GM19395 (cell line): Measurements from ENCODE around the gene GADD45G.

Source experiments
- ATAC-seq: cut with Tn5 transposase; IDR thresholded peaks from one replicate; pipeline ENCODE4 v1.9.1; 2021; ENCODE audit warnings: mild to moderate bottlenecking, moderate library complexity; ENCODE audit not compliant: unreplicated experiment

The GADD45G gene

DNA sequence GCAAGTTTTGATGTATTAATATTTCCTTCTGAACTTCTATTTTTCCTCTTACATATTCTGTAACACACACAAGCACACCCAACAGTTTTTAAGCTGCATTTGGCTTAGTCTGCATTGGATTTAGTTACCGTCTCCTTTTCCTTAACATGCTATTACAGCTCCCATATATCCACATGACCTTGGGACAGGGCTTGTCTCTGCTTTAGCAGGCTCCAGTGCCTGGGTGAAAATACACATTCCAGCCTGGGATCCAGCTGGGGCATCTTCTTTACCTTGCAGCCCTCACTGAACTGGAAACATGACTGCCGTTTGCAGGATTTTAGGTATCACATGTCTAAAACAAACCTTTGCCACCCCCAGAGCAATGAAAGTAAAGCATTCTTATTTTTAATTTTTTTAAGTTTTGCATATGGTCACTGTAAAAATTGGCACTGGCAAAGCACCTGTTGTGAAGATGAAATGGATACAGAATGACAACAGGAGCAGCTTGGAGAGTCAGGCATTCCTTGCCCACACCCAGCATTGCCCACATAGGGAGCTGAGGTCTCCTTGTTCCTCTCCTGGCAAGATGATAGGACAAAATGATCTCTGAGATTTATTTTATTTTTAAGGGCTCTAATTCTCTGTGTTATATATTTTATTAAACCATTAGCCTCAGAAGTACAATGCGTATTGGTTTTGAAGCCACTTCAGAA, 4.0 kb downstream of the GADD45G start:
- ATAC-seq, result no peak

GRCh38 chr9:89609426-89610006, 4.7 kb downstream of the GADD45G start:
- no peak for ATAC-seq

- no peak for ATAC-seq
These were observed 5.6 kb downstream of the GADD45G start for GRCh38 chr9:89610391-89610925.

DNA sequence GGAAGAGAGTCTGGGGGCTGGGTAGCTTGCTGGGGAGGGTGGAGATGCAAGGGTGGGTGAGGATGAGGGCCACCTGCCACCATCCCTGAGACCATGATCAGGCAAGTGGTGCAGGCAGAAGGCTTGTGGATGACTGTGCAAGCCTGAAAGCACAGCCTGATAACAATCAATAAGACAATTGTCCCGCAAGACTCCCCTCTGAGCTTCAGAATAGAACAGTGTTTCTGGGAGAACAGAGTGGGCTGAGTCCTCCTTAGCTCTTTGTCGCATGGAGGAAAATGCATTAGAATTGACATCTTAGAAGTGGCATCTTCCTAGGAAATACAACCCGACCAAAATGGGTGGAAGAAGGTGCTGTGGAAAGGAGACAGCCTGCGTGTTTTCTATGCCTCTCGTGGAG, 6.6 kb downstream of the GADD45G start:
- ATAC-seq, result no peak

DNA sequence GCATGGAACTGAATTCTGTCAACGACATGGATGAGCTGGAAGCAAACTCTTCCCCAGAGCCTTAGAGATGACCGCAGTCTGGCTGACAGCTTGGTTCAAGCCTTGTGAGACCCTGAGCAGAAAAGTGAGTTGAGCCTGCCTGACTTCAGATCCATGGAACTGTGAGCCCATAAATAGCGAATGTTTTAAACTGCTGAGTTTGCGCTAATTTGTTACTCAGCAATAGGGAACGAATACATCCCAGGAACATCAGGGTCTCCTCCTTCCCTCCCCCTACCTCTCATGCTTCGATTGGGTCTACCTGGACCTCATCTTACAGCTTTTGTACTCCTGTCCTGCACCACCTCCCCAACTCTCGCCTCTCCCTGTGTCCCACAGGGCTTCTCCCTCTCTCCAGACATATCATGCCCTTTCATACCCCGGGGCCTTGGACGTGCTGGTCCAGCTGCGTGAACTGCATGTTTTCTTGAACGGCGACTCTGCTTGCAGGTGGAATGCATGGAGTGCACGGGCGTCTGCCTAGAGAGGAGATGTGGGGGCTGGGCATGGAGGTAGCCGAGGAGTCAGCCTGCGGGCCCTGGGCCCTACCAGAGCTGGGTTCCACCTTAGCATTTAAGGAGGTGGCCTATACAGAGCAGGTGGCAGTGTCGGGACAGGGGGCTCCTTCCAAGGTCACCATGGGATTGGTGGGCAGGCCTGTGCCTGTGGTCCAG, 7.9 kb downstream of the GADD45G start:
- ATAC-seq, result no peak

DNA sequence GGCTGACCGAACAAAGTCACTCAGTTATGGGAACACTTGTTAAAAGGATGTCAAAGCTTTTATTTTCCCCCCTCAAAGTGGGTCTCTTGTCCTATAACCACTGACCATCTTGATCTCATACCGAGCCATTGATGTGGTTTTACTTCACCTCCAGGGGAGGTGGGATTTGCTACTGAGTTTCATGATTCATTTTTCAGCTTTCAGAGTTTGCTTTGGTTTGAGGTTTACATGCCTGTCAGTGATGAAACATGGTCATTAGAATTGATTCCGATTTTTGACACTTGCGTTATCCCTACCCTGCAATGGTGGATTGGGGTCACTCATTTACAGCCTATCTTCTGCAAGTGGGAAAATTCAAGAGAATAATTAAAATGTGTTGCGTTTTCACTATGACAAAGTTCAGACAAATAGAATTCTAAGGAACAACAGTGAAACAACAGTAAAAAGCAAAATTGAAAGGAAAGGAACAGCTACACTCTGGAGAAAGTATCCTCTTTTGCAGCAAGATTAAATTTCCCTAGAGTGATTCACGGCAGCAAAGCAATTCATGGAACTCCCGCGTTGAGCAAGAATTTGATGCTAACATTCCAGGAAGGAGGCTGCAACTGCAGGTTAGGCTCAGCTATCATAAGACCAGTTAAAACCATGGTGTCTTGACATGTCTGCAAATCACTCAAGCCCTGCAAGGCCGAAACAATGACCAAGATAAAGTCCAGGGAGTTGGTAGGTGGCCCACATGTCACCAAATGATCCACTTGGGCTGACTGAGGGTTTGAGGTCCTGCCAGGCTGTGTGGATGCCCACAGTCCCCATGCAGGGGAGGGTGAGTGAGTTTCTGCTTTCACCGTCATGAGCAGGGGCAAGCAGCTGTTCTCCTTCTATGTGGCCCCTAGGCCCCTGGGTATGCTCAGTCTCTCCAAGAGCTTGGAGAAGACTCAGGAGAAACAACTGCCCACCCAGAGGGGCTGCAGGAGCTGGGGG, 9.4 kb downstream of the GADD45G start:
- ATAC-seq, result no peak

DNA sequence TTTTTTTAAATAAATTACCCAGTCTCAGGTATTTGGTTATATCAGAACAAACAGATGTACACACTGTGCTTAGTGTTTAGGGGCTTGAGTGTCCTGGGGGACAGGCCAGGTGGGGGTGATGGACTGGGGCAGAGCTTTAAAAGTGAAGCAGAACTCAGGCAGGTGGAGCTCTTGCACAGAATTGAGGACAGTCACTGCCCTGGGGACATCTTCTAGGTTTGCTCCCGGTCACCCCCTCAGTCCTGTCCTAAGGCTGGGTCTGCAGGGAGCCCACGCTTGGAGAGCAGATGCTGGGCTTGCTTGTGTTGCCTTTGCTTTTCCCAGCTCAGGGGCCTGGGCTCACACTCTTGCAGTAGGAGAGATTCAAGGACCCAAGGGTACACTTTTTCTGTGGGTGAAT, 10.8 kb downstream of the GADD45G start:
- no peak for ATAC-seq

DNA sequence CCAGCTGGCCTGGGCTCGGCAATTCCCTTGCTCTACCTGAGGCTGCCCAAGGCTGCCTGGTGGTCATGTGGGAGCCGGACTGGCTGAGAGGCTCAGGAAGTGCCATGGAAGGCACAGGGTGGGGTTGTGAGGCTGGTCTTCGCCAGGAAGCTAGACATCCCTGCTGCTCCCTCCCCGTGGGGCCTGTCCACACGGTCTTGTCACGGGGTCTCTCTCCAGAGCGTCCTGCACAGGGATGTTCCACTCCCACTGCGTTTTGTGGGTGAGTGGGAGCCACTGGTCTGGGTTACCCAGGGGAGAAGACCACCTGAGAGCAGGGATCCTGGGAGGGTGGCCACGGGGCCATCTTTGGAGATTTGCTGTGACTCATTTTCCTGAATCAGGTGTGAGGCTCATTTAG, 11.6 kb downstream of the GADD45G start:
- no peak for ATAC-seq

DNA sequence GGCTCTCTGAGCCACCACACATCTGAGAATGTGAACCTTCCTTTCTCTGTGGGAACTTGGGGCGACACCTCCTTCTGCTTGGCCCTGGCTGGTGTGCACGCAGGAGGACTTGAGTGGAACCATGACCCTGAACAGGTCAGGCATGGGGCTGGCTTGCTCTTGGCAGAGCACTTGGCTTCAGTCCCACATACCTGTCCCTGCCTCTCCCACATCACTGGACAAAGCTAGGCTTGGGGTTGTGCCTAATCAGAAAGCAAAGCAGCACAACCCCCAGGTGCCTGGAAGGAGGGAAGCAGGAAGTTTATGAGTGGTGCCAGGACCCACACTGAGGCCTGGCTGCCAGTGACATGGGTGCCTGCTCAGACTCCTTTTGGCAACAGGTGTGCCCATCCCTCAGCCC, 13.2 kb downstream of the GADD45G start:
- no peak for ATAC-seq

DNA sequence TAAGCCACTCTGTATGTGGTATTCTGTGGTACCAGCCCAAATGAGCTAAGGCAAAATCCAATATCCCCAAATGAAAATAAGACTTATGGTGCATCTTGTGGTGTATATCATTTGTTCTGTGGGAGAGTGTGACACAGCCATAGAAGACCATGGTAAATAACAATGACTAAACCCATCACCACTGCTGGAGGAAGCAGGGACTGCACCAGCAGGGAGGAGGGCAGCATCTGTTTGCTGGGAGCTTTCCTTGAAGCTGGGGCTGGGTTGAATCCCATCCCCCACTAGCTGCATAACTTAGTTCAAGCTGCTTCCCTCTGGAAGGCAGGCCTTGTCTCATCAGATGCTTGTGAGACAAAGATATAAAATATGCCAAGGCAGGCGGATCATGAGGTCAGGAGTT, 14.2 kb downstream of the GADD45G start:
- ATAC-seq, result no peak

DNA sequence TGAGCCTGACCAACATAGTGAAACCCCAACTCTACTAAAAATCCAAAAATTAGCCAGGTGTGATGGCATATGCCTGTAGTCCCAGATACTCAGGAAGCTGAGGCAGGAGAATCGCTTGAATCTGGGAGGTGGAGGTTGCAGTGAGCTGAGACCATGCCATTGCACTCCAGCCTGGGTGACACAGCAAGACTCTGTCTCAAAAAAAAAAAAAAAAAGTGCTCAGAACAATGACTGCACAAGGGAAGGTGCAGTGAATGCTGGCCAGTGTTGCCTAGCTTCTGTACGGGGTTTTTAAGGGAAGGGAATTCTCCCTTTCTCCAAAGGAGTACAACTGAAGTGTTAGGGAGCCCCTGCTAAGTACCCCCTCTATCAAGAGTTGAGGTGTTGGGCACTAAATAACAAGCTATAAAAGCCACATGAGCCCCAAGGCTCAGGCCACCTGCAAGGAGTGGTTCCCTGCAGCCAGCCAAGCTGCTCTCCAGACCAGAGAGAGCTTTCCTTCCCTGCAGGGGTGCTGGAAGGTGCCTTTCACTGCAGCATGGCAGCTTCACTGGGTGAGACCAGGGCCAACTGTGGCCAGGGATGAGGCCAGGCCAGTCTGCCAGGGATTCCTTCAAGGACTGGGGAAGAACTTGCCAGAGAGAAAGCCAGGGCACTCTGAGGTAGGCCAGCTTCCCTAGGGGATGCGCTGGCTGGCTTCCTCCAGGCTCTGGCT, 14.8 kb downstream of the GADD45G start:
- ATAC-seq, result no peak

GRCh38 chr9:89621031-89621430, 16.2 kb downstream of the GADD45G start:
- ATAC-seq, result no peak

DNA sequence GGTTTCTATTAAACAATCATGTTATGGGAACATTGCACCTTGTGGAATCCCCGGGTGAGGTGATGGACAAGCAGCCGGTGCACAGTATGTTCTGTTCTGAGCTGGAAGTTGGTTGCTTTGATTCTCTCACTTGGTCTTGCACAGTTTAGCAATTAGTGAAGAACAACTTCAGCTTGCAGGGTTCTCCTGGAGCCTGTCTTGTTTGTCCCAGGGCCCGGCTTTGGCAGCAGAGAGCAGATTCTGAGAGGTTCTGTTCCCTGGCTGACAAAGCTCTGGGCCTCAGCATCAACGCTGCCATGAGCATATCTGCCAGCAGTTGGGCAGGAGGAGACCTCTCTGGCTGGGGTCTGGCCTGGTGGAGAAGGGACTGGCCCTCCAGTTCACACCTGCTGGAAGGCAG, 16.9 kb downstream of the GADD45G start:
- ATAC-seq, result no peak

DNA sequence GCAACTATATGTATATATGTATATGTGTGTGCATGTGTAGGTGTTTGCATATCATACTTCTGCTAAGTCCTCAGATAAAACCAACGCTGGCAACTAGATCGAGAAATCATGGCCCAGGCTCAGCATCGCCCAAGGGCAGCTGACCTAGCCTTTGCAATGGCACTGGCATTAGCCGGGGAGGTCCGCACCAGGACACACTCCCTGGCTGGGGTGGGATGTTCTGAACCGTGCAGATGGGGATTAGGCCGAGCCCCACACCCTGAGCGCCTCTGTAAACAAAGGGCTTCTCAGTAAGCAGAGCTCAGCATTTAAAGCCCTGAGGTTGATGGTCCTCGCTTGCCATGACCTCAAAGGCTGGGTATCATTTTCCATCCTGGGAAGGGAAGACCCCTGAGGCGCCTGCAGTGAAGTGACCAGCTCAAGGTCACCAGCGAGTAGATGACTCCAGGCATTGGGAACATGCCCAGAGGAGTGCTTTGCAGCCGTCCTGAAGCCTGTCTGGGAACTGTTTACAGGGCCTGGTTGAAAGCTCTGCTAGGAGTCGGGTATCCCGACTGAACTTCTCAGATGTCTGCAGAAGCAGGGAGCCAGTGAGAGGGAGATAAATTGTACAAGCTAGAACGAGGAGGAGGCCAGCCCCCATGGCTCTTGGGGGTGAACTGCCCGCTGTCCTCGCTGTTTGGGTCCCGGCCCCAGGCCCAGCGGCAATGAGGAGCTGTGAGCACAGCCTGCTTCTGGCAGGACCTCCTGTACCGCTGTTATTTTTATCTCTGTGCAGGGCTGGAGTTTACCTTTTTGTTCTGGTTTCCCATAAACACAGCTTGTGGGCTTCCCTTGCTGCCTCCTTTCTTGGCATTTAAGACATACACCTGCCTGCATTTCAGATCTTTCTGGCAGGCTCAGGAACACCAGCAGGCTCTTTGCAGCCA, 18.4 kb downstream of the GADD45G start:
- ATAC-seq, result no peak

DNA sequence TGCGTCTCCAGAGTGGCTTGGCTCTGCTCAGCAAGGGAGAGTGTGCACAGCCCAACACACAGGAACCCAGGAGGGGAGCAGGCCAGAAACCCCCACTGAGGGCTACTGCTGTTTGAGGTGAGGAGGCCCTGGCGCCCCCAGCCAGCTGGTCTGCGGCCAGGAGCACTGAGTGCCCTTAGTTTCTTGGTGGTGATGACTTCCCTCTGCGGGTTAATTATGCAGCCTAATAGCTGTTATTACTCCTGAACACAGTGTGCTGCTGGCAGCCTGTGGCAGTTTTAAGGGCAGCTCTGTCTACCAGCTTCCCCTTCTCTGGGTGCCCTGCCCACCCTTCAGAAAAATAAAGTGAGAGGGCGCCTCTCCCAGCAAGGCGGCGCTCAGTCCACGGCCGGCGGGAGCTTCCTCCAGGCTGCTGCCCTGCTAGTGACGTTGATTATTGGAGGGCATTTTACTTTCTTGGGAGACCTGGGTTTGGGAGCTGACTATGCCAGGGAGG, 19.2 kb downstream of the GADD45G start:
- no peak for ATAC-seq

- ATAC-seq, result no peak
These were observed 21.2 kb downstream of the GADD45G start for GRCh38 chr9:89625721-89626687.

DNA sequence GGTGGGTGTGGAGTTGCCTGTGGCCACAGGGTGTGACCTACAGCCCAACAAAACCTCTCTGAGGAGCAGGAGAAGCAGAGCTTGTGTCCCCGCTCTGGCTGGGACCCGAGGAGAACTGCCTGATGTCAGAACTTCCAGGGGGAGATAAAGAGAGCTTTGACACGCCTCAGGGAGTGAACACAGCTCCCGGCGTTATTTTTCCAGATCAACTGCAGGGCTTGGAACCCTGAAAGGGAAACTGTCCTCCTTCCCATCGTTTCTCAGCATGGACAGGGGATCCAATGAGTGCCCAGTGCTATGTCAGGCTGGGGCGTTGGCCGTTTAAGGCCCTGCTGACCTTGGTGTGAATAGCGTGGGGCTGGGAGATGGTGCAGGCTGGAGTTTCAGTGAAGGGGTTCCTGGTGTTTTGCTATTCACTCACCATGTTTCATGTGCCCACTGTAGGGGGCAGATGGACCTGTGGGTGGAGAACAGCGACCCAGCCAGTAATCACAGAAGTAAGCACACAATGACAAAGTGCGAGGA, 22.0 kb downstream of the GADD45G start:
- ATAC-seq, result no peak

DNA sequence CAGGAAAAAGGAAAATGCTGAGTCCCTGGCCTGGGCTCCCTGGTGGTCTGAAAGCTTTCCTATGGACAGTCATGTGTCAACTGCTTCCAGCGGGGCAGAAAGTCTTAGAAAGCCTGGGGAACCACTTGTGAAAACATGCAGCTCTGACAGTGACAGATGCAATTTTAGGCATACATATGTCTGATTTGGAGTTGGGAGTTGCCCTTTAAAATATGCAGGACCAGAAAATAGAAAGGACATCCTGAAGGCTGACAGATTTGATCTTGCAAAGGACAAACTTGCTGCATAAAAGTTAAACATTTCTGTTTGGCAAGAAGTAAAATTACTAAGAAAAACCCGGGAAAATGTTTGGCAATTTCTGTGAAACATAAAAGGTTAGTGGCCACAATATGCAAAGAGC, 23.8 kb downstream of the GADD45G start:
- no peak for ATAC-seq
